Heart right ventricle (tissue), 16 donors: ENCODE data around the gene METTL6. TPM values are rescaled to one million over a fixed set of nuclear protein-coding genes. Genes with fewer than 3 reads are reported as not detected.

ENCODE experiments used
- ATAC-seq, 8 donors: fragments of 200-7000 bp; cut with Tn5 transposase; one replicate each; pipeline ENCODE4 v1.9.1; 2020; ENCODE audit warnings: mild to moderate bottlenecking in 8 of 8, moderate library complexity in 8 of 8, moderate number of reproducible peaks in 1 of 8
- DNase-seq, 2 donors: peaks; one replicate each; pipeline ENCODE4 v3.0.0-alpha.2; 2020
- H3K27ac ChIP-seq, 10 donors: fragments of 200-600 bp; sonication (generic) in 2 of 10; one replicate each; pipeline versions ENCODE4 v1.5.0 to v1.8.0; 2020 to 2022; ENCODE audit warnings: mild to moderate bottlenecking in 3 of 10
- H3K27me3 ChIP-seq, 7 donors: fragments of 200-600 bp; one replicate each; pipeline ENCODE4 v1.8.0; 2021 to 2022; ENCODE audit warnings: mild to moderate bottlenecking in 2 of 7
- H3K36me3 ChIP-seq, 9 donors: fragments of 200-600 bp; sonication (generic) in 1 of 9; one replicate each; pipeline versions ENCODE4 v1.5.0 to v1.8.0; 2020 to 2022; ENCODE audit warnings: mild to moderate bottlenecking in 2 of 9
- H3K4me1 ChIP-seq, 9 donors: fragments of 200-600 bp; sonication (generic) in 1 of 9; one replicate each; pipeline versions ENCODE4 v1.5.0 to v1.8.0; 2020 to 2022; ENCODE audit warnings: mild to moderate bottlenecking in 4 of 9
- H3K4me3 ChIP-seq, 10 donors: fragments of 200-600 bp; sonication (generic) in 2 of 10; one replicate each; pipeline versions ENCODE4 v1.5.0 to v1.8.0; 2020 to 2022; ENCODE audit warnings: mild to moderate bottlenecking in 7 of 10, moderate library complexity in 2 of 10
- H3K9me3 ChIP-seq, 11 donors: fragments of 200-600 bp in 10 of 11; sonication (generic) in 2 of 11; one replicate each; pipeline versions ENCODE4 v1.5.0 to v1.8.0; 2013 to 2022; ENCODE audit warnings: mild to moderate bottlenecking in 2 of 11, control low read depth in 1 of 11, moderate library complexity in 1 of 11
- CTCF ChIP-seq, 9 donors: fragments of 200-600 bp; sonication (generic) in 2 of 9; IDR thresholded peaks; one replicate each; pipeline versions ENCODE4 v1.5.0 to v1.8.0; 2021 to 2022; ENCODE audit warnings: antibody characterized with exemption in 9 of 9, mild to moderate bottlenecking in 5 of 9, moderate library complexity in 1 of 9
- WGBS, 2 donors: extraction: QIAGEN DNeasy Blood & Tissue Kit; methylation state at CpG; one replicate each; pipeline ENCODE4 v1.1.7; 2013; ENCODE audit warnings: inconsistent platforms in 1 of 2; 5-methylcytosine and 5-hydroxymethylcytosine counted together
- intact Hi-C, 10 donors: fragments of 100-400 bp; cut with DNase I; formaldehyde crosslinking; loops; one replicate each; pipeline versions ENCODE4 v1.11.1 to v1.14.2; 2022
- long read RNA-seq, 3 donors: library from polyadenylated mRNA; unstranded; transcript quantifications; one replicate each; pipeline ENCODE4 v2.0.0, GENCODE V29; 2020 to 2021
- polyA plus RNA-seq, 2 donors: library from polyadenylated mRNA; stranded (reverse); fragments of 200-250 nt; gene quantifications; one replicate each; pipeline ENCODE4 v1.2.3, GENCODE V29; 2013
- total RNA-seq, 10 donors: library from RNA; stranded (reverse); fragmentation: NEBNext Ultra II Directional in 3 of 10; extraction: Animal tissue kit (Norgen Biotek cat#: 25700) in 3 of 10; gene quantifications; one replicate each; pipeline versions ENCODE4 v1.2.1 to v1.2.4, GENCODE V29; 2021 to 2023
- donor health status: Arrhythmogenic right ventricular cardiomyopathy.
- donor health status: ischemic (EF 13 %, LVEDD 7.1; RV severe dilation, severe dysfunction).
- donor health status: healthy with polysubstance abuse.
- donor health status: DM: no; HTN: yes; CAD: no.
- donor health status: DM: no; HTN: no; CAD: no.
- donor health status: ischemic (EF 25% LVEDD 6.9; RV normal size, moderate dysfunction).
- donor health status: ischemic (EF 25% LVEDD 5.7; RV mildly dilated, moderate dysfunction).
- donor health status: healthy.
- donor health status: DM: yes; HTN: yes; CAD: no.
- donor health status: Ischemic cardiomyopathy.
- donor health status: ischemic (EF 35%, LVEDD 5.7; RV mildly dilated, moderate dysfunction).
- donor health status: nonischemic (EF 11% LVEDD 7.7; RV severe dilation, severe dysfunction).
- donor health status: DM: yes; HTN: yes; CAD: no.
- donor health status: PGD.
- donor health status: ischemic (EF 29% LVEDD 5.4; RV normal size, mild dysfunction).
- donor health status: nonischemic (EF 23%, LVEDD 6.1; RV moderate dilation, normal function).

Gene METTL6
- total RNA-seq (10 to 100 TPM in 2 of 10 donors, 1 to 10 TPM in 8; 7.1 to 11.3 (median 9.4) TPM), polyA plus RNA-seq (10 to 100 TPM in 1 of 2 donors, 1 to 10 TPM in 1; 3.8 to 11.0 TPM)
- long read RNA-seq, donor 1, partial matches to known transcripts: 0 of 4 reads
- long read RNA-seq, donor 1, other reads (novel, unspliced or antisense): 2 of 4 reads
- long read RNA-seq, donor 2, partial matches to known transcripts: 0 of 4 reads
- long read RNA-seq, donor 2, other reads (novel, unspliced or antisense): 2 of 4 reads
- long read RNA-seq, donor 3, transcript METTL6-202 (6 exons, 1,335 nt): major isoform, 6 of 14 reads
- long read RNA-seq, donor 3, partial matches to known transcripts: 1 of 14 reads
- long read RNA-seq, donor 3, other reads (novel, unspliced or antisense): 7 of 14 reads

- WGBS, 2 donors: 0% methylated on average over 52 of the region's 52 CpGs
- Histone ChIP-seq H3K9me3 (no peaks in the 10 kb centered on the region), H3K27ac (peak within 1 kb of the TSS; percentile 21 to 96 (median 86)), H3K27me3 (no peaks in the 10 kb centered on the region), H3K4me1 (peaks cover 5 to 62% (median 39%) of the 10 kb centered on the region in 9 donors), H3K36me3 (peaks cover 0 to 58% (median 26%) of the 10 kb centered on the region in 9 donors), H3K4me3 (peak within 1 kb of the TSS; percentile 75 to 100 (median 90))
- TF ChIP-seq CTCF (IDR thresholded peaks at IDR 0.05): peak in 6 of 9 donors; percentile 24 to 35 (median 27)
- intact Hi-C loops: loop anchor here in 6 of 10 donors (5.0 kb wide), 3 partner anchors 115 to 135 kb away; no protein-coding TSS in a partner anchor
- ATAC-seq (peak; percentile 92 to 97 (median 94)), DNase-seq (peak; percentile 84)
Observed at GRCh38 chr3:15427182-15427880, at the start of gene METTL6, which contains the start of gene EAF1. Gene METTL6, minus strand, starts transcription at chr3:15427544. Its CDS starts 1,033 bp downstream, at chr3:15426511. Gene EAF1, plus strand, starts transcription at chr3:15427598. Its CDS starts 182 bp downstream, at chr3:15427780.

- intact Hi-C loops: no loop called here
- peaks cover 0 to 7% (median 0%) of the 10 kb centered on the region in 11 donors for H3K9me3 ChIP-seq
- no peak for TF ChIP-seq CTCF (IDR thresholded peaks at IDR 0.05)
- ATAC-seq (peak in 6 of 8 donors; percentile 20 to 63 (median 48)), DNase-seq (no peak)
- H3K4me3 ChIP-seq: no peak overlapping the region
- no peaks in the 10 kb centered on the region for H3K27me3 ChIP-seq
- no peak overlapping the region for H3K27ac ChIP-seq
- 66 to 68% methylated on average over 3 of the region's 3 CpGs for WGBS, 2 donors
- H3K4me1 ChIP-seq: peaks cover 0 to 41% (median 12%) of the 10 kb centered on the region in 9 donors
- peaks cover 0 to 14% (median 0%) of the 10 kb centered on the region in 9 donors for H3K36me3 ChIP-seq
Observed at GRCh38 chr3:15476378-15476777, 49.0 kb upstream of the METTL6 start.

GRCh38 chr3:15475161-15475560, 47.8 kb upstream of the METTL6 start:
- H3K27me3 ChIP-seq: no peaks in the 10 kb centered on the region
- intact Hi-C loops: no loop called here
- ATAC-seq (no peak), DNase-seq (no peak)
- peaks cover 0 to 21% (median 0%) of the 10 kb centered on the region in 9 donors for H3K36me3 ChIP-seq
- H3K4me1 ChIP-seq: peaks cover 0 to 41% (median 12%) of the 10 kb centered on the region in 9 donors
- H3K4me3 ChIP-seq: no peak overlapping the region
- no peaks in the 10 kb centered on the region for H3K9me3 ChIP-seq
- no peak overlapping the region for H3K27ac ChIP-seq
- no peak for TF ChIP-seq CTCF (IDR thresholded peaks at IDR 0.05)
- WGBS, 2 donors: 50 to 63% methylated on average over 5 of the region's 5 CpGs

GRCh38 chr3:15471861-15472260, 44.5 kb upstream of the METTL6 start:
- H3K36me3 ChIP-seq: peaks cover 0 to 21% (median 0%) of the 10 kb centered on the region in 9 donors
- H3K27ac ChIP-seq: no peak overlapping the region
- TF ChIP-seq CTCF (IDR thresholded peaks at IDR 0.05): no peak
- intact Hi-C loops: no loop called here
- WGBS, 2 donors: 86 to 87% methylated on average over 3 of the region's 3 CpGs
- H3K27me3 ChIP-seq: no peaks in the 10 kb centered on the region
- no peaks in the 10 kb centered on the region for H3K9me3 ChIP-seq
- no peak overlapping the region for H3K4me3 ChIP-seq
- H3K4me1 ChIP-seq: peaks cover 0 to 10% (median 2%) of the 10 kb centered on the region in 9 donors
- ATAC-seq (no peak), DNase-seq (no peak)
